Neural progenitor cell (in vitro differentiated cells): ENCODE data around the gene SLC7A6OS. TPM values are rescaled to one million over a fixed set of nuclear protein-coding genes. Genes with fewer than 3 reads are reported as not detected.

Experiments used
- DNase-seq: peaks from one replicate; pipeline ENCODE4 v3.0.0-alpha.2; 2016; ENCODE audit warnings: low spot score
- H2AFZ ChIP-seq: fragments of 200-600 bp; sonication (generic); replicated peaks from 2 replicates; pipeline ENCODE4 v1.6.1; 2016; ENCODE audit warnings: antibody characterized with exemption
- H3F3A ChIP-seq: fragments of 200-600 bp; sonication (generic); 2 replicates; pipeline ENCODE4 v1.6.1; 2016; ENCODE audit warnings: antibody characterized with exemption, low read depth
- H3K27ac ChIP-seq: fragments of 200-600 bp; sonication (generic); 2 replicates; pipeline ENCODE4 v1.5.1; 2016; ENCODE audit warnings: mild to moderate bottlenecking
- H3K27me3 ChIP-seq: fragments of 200-600 bp; sonication (generic); 2 replicates; pipeline ENCODE4 v1.6.1; 2016; ENCODE audit warnings: mild to moderate bottlenecking, moderate library complexity
- H3K36me3 ChIP-seq: fragments of 200-600 bp; sonication (generic); 2 replicates; pipeline ENCODE4 v1.5.1; 2016
- H3K4me1 ChIP-seq: fragments of 200-600 bp; sonication (generic); 2 replicates; pipeline ENCODE4 v1.6.1; 2016; ENCODE audit warnings: mixed run types
- H3K4me2 ChIP-seq: fragments of 200-600 bp; sonication (generic); 2 replicates; pipeline ENCODE4 v1.6.1; 2016
- H3K4me3 ChIP-seq: fragments of 200-600 bp; sonication (generic); 2 replicates; pipeline ENCODE4 v1.5.1; 2016
- H3K79me2 ChIP-seq: fragments of 200-600 bp; sonication (generic); 2 replicates; pipeline ENCODE4 v1.6.1; 2016; ENCODE audit warnings: low read depth
- H3K9ac ChIP-seq: fragments of 200-600 bp; sonication (generic); 2 replicates; pipeline ENCODE4 v1.6.1; 2016
- H3K9me3 ChIP-seq: fragments of 200-600 bp; sonication (generic); 2 replicates; pipeline ENCODE4 v1.5.1; 2016; ENCODE audit warnings: low read depth
- H4K20me1 ChIP-seq: fragments of 200-600 bp; sonication (generic); 2 replicates; pipeline ENCODE4 v1.6.1; 2016; ENCODE audit warnings: low read depth
- H3K27ac Mint-ChIP-seq: 3 replicates; pipeline ENCODE4 v1.8.0; 2021; ENCODE audit warnings: mixed read lengths
- H3K27me3 Mint-ChIP-seq: 2 replicates; pipeline ENCODE4 v1.8.0; 2022; ENCODE audit warnings: low read depth, mild to moderate bottlenecking, inconsistent platforms, moderate library complexity, mixed read lengths; ENCODE audit not compliant: insufficient read depth
- H3K36me3 Mint-ChIP-seq: 3 replicates; pipeline ENCODE4 v1.8.0; 2021; ENCODE audit warnings: mixed read lengths
- H3K4me1 Mint-ChIP-seq: 3 replicates; pipeline ENCODE4 v1.8.0; 2021; ENCODE audit warnings: mixed read lengths
- H3K4me3 Mint-ChIP-seq: 3 replicates; pipeline ENCODE4 v1.8.0; 2021; ENCODE audit warnings: mild to moderate bottlenecking, moderate library complexity, mixed read lengths
- H3K9me3 Mint-ChIP-seq: 3 replicates; pipeline ENCODE4 v1.8.0; 2020; ENCODE audit warnings: mixed read lengths
- CTCF ChIP-seq: fragments of 200-600 bp; sonication (generic); IDR thresholded peaks from 2 replicates; pipeline ENCODE4 v1.5.1; 2017; ENCODE audit warnings: antibody characterized with exemption, mild to moderate bottlenecking
- EZH2 ChIP-seq: fragments of 200-600 bp; sonication (generic); IDR thresholded peaks from 2 replicates; pipeline ENCODE4 v1.6.1; 2017; ENCODE audit warnings: antibody characterized with exemption, mild to moderate bottlenecking, moderate library complexity
- EZH2phosphoT487 ChIP-seq: fragments of 200-600 bp; sonication (generic); IDR thresholded peaks from 2 replicates; pipeline ENCODE4 v1.6.1; 2017; ENCODE audit warnings: antibody characterized with exemption
- total RNA-seq: library from RNA; depleted of rRNA; stranded (reverse); fragments of >200 nt; gene quantifications from 2 replicates; pipeline ENCODE4 v1.2.3, GENCODE V29; 2015; ENCODE audit warnings: low replicate concordance

SLC7A6OS gene
- total RNA-seq, 1 donor from 2014 or later = 18.7 TPM

DNA sequence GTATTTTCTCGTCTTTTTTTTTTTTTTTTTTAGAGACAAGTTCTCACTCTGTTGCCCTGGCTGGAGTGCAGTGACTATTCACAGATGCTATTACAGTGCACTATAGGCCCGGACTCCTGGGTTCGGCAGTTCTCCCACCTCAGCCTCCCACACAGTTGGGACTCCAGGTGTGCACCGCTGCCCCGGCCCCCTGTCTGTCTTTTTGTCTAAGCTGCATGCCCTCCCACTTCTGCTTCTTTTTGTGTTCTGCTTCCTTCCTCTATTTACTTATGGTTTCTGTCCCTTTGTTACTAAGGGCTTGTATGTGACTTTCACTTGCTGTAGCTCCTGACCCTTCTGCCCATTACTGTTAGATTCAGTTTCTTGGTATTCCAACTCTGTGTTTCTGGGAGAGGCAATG, 25.9 kb downstream of the SLC7A6OS start:
- Histone ChIP-seq H3F3A (no peaks in the 10 kb centered on the region), H3K9me3 (no peaks in the 10 kb centered on the region), H4K20me1 (peaks cover 9% of the 10 kb centered on the region), H3K4me3 (no peak overlapping the region), H3K79me2 (no peaks in the 10 kb centered on the region), H3K27me3 (no peaks in the 10 kb centered on the region), H3K27ac (no peak overlapping the region), H2AFZ (no peak overlapping the region), H3K4me1 (no peaks in the 10 kb centered on the region), H3K36me3 (no peaks in the 10 kb centered on the region), H3K9ac (no peak overlapping the region), H3K4me2 (no peak overlapping the region)
- no peak for DNase-seq
- Mint-ChIP-seq H3K36me3 (peaks cover 20% of the 10 kb centered on the region), H3K9me3 (no peaks in the 10 kb centered on the region), H3K4me3 (no peak overlapping the region), H3K27me3 (peaks cover 2% of the 10 kb centered on the region), H3K27ac (no peak overlapping the region), H3K4me1 (no peaks in the 10 kb centered on the region)
- TF ChIP-seq CTCF = no peak
- no peak for TF ChIP-seq EZH2phosphoT487
- TF ChIP-seq EZH2 = no peak

DNA sequence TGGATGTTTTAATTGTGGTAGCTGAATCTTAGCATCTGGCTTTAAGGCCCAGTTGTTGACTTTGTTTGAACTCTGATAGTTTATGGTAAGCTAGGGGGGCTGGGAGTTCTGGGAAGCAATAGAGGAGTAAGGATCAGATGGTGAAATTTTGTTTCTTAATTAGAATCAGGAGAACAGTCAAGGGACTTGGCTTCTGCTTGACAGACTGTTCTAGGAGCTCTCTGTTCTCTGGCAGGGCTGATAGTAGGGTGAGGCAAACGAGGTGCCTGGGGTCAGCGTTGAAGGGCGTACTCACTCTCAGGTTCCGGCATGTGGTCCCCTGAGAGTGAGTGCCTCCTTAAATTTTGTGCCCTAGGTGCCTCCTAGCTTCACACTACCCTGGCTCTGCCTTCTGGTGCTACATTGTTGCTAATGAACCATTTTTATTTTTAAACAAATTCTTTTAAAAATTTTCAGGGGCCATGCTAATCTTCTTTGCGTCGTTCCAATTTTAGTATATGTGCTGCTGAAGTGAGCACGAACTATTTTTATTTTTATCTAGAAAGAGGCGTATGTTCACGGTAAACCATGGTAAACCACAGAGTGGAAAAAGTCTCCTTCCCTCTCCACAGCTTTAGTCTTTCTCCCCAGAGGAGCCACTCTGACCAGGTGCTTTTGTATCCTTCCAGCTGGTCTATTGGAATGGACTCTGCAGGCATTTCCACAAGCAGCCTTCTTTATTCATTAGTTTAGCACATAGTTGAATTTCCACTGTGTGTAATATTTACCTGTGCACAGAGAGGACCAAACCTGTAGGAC, 26.7 kb downstream of the SLC7A6OS start:
- peaks cover 9% of the 10 kb centered on the region for H4K20me1 ChIP-seq
- peaks cover 2% of the 10 kb centered on the region for H3K27me3 Mint-ChIP-seq

DNA sequence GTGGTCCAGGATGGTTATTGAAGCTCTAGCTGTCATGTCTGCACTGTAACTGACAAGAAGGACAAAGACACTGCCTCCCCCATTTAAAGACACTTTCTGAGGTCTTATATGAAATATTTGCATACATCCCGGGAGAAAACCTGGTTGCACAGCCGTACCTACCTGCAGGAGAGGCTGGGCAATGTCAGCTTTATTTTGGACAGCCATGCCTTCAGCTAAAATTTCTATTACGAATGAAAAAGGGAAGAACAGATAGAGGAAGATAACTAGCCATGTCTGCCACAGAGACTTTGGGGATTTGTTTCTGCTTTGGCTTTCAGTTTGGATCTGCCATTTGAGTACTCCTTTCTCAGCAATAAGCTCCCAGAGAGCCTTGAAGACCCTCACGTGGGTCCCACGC, 27.4 kb downstream of the SLC7A6OS start:
- Mint-ChIP-seq H3K4me3 (no peak overlapping the region), H3K36me3 (peaks cover 22% of the 10 kb centered on the region), H3K9me3 (no peaks in the 10 kb centered on the region), H3K27me3 (peaks cover 2% of the 10 kb centered on the region), H3K27ac (no peak overlapping the region), H3K4me1 (no peaks in the 10 kb centered on the region)
- no peaks in the 10 kb centered on the region for H3K9me3 ChIP-seq
- H3K27me3 ChIP-seq = no peaks in the 10 kb centered on the region
- DNase-seq = no peak
- no peak overlapping the region for H3K4me3 ChIP-seq
- TF ChIP-seq EZH2 = no peak
- TF ChIP-seq EZH2phosphoT487 = no peak
- no peak for TF ChIP-seq CTCF
- no peaks in the 10 kb centered on the region for H3K4me1 ChIP-seq
- H2AFZ ChIP-seq = no peak overlapping the region
- no peaks in the 10 kb centered on the region for H3F3A ChIP-seq
- no peak overlapping the region for H3K9ac ChIP-seq
- no peak overlapping the region for H3K4me2 ChIP-seq
- H4K20me1 ChIP-seq = peaks cover 9% of the 10 kb centered on the region
- no peaks in the 10 kb centered on the region for H3K79me2 ChIP-seq
- H3K27ac ChIP-seq = no peak overlapping the region
- no peaks in the 10 kb centered on the region for H3K36me3 ChIP-seq

More for the DNA sequence above, 26.7 kb downstream of the SLC7A6OS start:
- Histone ChIP-seq H3K4me2 (no peak overlapping the region), H3F3A (no peaks in the 10 kb centered on the region), H3K9me3 (no peaks in the 10 kb centered on the region), H3K27me3 (no peaks in the 10 kb centered on the region), H3K4me3 (no peak overlapping the region), H3K36me3 (no peaks in the 10 kb centered on the region), H3K9ac (no peak overlapping the region), H2AFZ (no peak overlapping the region), H3K79me2 (no peaks in the 10 kb centered on the region), H3K27ac (no peak overlapping the region), H3K4me1 (no peaks in the 10 kb centered on the region)
- DNase-seq = no peak
- no peaks in the 10 kb centered on the region for H3K4me1 Mint-ChIP-seq
- H3K36me3 Mint-ChIP-seq = peaks cover 22% of the 10 kb centered on the region
- no peak for TF ChIP-seq CTCF
- no peak for TF ChIP-seq EZH2phosphoT487
- no peak for TF ChIP-seq EZH2
- no peak overlapping the region for H3K4me3 Mint-ChIP-seq
- H3K9me3 Mint-ChIP-seq = no peaks in the 10 kb centered on the region
- no peak overlapping the region for H3K27ac Mint-ChIP-seq
